NCI-H2029 treated with DMSO at 0.1 percent for 48 hours (cell line): ENCODE results near the gene THOC5.
"Not testable (repeated sequence)": the region's sequence is repeated elsewhere in the genome, so short reads cannot be mapped to it uniquely, and the experiment has no call there.

Experiments used
- DNase-seq: peaks from one replicate; lab custom pipeline; 2025; lab: John Stamatoyannopoulos, UW

THOC5 gene

DNA sequence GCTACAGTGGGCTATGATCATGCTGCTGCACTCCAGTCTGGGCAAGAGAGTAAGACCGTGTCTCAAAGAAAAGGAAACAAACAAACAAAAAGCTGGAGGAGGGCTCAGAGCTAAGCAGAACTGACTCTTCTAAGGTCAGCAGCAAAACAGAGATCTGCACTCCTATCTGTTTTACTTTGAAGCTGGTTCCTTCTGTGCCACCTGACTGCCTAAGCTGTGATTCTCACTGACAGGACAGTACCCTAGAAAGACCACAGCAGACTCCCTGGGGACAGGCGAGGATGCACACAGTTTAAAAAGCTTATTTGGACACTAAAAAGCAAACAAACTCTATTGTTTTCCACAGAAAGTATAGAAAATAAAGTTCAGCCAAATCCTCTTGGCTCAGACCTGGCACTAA lies 43.0 kb downstream of the THOC5 start:
- no peak for DNase-seq

GRCh38 chr22:29509815-29510214 lies 43.7 kb downstream of the THOC5 start:
- no peak for DNase-seq

DNA sequence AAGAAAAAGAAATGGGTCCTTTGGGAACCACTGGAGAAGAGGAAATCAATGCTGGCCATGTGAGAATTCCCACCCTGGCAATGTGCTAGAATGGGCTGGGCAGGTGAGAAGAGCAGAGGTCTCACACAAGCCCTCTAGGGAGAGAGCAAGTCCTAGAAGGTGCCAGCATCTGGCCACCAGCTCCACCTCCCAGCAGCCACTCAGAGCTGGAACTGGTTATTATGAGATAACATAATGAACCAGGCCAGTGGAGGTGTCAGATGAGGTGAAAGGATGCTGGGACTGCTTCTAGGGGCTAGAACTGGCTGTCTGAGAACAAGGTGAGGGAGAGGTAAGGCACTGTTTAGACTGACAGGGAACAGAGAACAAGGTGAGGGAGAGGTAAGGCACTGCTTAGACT lies 44.3 kb downstream of the THOC5 start:
- DNase-seq = no peak

GRCh38 chr22:29503811-29504372 lies 49.7 kb downstream of the THOC5 start:
- DNase-seq = no peak

- DNase-seq = no peak
These were observed 53.7 kb downstream of the THOC5 start for GRCh38 chr22:29499852-29500251.

DNA sequence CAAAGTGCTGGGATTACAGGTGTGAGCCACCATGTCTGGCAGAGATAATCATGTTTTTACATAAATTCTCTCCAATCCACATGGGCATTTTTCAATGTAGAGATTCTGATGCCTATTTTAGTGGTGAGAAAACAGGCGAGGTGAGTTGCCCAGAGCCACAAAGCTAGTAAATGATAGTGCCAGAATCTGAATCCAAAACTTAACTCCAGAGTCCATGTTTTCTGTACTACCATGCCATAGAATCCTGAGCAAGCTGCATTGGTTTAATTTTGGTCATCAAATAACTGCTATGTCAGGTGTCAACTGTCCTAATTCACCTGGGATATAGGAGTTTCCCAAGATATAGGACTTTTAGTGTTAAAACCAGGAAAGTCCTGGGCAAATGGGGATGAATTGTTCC lies 59.9 kb downstream of the THOC5 start:
- no peak for DNase-seq

- DNase-seq = no peak
These were observed 62.5 kb downstream of the THOC5 start for GRCh38 chr22:29491012-29491411.

DNA sequence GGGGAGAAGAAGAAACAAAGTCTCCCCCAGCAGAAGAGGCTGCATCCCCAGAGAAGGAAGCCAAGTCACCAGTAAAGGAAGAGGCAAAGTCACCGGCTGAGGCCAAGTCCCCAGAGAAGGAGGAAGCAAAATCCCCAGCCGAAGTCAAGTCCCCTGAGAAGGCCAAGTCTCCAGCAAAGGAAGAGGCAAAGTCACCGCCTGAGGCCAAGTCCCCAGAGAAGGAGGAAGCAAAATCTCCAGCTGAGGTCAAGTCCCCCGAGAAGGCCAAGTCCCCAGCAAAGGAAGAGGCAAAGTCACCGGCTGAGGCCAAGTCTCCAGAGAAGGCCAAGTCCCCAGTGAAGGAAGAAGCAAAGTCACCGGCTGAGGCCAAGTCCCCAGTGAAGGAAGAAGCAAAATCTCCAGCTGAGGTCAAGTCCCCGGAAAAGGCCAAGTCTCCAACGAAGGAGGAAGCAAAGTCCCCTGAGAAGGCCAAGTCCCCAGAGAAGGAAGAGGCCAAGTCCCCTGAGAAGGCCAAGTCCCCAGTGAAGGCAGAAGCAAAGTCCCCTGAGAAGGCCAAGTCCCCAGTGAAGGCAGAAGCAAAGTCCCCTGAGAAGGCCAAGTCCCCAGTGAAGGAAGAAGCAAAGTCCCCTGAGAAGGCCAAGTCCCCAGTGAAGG lies 64.3 kb downstream of the THOC5 start:
- not testable (repeated sequence) for DNase-seq

GRCh38 chr22:29487426-29487986 lies 66.1 kb downstream of the THOC5 start:
- no peak for DNase-seq

DNA sequence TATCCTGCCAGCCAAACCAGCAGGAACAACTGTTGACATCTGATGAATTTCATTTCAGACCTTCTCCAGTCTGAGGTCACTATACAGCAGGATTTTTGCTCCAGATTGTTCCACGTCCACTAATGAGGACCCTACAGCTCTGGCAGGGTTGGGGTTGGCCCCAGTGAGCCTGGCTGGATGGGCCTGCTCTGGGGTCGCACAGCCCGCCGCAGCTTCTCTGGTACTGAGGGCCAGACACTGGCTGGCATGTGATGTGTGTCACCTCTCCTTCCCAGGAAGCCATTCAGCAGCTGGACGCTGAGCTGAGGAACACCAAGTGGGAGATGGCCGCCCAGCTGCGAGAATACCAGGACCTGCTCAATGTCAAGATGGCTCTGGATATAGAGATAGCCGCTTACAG lies 68.1 kb downstream of the THOC5 start:
- no peak for DNase-seq

- DNase-seq = no peak
These were observed 68.9 kb downstream of the THOC5 start for GRCh38 chr22:29484642-29485041.

DNA sequence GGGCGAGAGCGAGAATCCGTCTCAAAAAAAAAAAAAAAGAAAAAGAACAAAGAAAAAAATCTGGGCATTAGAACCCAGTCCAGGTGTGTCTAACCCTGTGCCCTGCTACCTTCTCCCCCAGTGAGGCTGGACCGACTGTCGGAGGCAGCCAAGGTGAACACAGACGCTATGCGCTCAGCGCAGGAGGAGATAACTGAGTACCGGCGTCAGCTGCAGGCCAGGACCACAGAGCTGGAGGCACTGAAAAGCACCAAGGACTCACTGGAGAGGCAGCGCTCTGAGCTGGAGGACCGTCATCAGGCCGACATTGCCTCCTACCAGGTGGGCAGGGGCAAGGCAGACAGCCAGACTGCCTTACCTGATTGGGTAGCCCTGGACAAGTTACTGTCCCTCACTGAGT lies 70.3 kb downstream of the THOC5 start:
- no peak for DNase-seq

GRCh38 chr22:29482726-29483125 lies 70.8 kb downstream of the THOC5 start:
- no peak for DNase-seq

DNA sequence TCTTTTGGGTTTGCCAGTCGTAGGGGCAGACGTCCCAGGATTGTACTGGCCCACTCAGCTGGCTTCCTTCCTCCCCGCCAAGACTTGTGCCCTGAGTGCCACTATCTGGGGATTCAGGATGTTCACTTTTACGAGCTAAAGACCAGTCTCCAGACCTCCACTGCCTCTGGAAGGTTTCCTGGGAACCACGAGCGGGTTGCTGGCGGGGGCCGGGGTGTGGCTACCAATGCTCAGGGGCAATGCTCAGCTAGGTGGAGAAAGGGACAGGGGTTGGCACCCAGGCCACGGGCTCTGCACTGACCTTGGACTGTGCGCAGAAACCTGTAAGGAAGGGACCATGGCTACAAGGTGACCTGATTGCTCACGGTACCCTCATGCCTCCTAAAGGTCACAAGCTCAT lies 71.3 kb downstream of the THOC5 start:
- no peak for DNase-seq

GRCh38 chr22:29481265-29482000 lies 72.1 kb downstream of the THOC5 start:
- no peak for DNase-seq

DNA sequence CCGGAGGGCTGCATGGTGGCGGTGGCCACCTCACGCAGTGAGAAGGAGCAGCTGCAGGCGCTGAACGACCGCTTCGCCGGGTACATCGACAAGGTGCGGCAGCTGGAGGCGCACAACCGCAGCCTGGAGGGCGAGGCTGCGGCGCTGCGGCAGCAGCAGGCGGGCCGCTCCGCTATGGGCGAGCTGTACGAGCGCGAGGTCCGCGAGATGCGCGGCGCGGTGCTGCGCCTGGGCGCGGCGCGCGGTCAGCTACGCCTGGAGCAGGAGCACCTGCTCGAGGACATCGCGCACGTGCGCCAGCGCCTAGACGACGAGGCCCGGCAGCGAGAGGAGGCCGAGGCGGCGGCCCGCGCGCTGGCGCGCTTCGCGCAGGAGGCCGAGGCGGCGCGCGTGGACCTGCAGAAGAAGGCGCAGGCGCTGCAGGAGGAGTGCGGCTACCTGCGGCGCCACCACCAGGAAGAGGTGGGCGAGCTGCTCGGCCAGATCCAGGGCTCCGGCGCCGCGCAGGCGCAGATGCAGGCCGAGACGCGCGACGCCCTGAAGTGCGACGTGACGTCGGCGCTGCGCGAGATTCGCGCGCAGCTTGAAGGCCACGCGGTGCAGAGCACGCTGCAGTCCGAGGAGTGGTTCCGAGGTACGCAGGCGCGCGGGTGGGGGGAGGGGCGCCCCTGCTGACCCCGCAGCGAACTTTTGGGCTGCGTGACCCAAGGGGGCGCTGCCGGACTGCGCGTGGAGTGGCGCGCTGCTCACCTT lies 72.9 kb downstream of the THOC5 start:
- DNase-seq = no peak

DNA sequence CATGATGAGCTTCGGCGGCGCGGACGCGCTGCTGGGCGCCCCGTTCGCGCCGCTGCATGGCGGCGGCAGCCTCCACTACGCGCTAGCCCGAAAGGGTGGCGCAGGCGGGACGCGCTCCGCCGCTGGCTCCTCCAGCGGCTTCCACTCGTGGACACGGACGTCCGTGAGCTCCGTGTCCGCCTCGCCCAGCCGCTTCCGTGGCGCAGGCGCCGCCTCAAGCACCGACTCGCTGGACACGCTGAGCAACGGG lies 73.4 kb downstream of the THOC5 start:
- no peak for DNase-seq

GRCh38 chr22:29479417-29480261 lies 73.9 kb downstream of the THOC5 start, which contains the start of gene NEFH:
TSS of gene NEFH (plus strand) at chr22:29480218. CDS start at chr22:29480263, 45 bp downstream.
- no peak for DNase-seq

GRCh38 chr22:29478326-29479276 lies 75.0 kb downstream of the THOC5 start:
- no peak for DNase-seq

- no peak for DNase-seq
These were observed 75.7 kb downstream of the THOC5 start for GRCh38 chr22:29477723-29478318.
